Neural progenitor cell (in vitro differentiated cells): ENCODE data around the gene PRELP.

Source experiments
- CTCF ChIP-seq: fragments of 200-600 bp; sonication (generic); IDR thresholded peaks from 2 replicates; pipeline ENCODE4 v1.5.1; 2017; ENCODE audit warnings: antibody characterized with exemption, mild to moderate bottlenecking
- EZH2 ChIP-seq: fragments of 200-600 bp; sonication (generic); IDR thresholded peaks from 2 replicates; pipeline ENCODE4 v1.6.1; 2017; ENCODE audit warnings: antibody characterized with exemption, mild to moderate bottlenecking, moderate library complexity

- TF ChIP-seq CTCF (no peak), EZH2 (no peak)
These were observed 42.0 kb downstream of the PRELP start for GRCh38 chr1:203517426-203518110.
